NCI-H526 treated with DMSO at 0.1 percent for 48 hours (cell line): ENCODE results near the gene EXOSC6.
"Not testable (repeated sequence)": the region's sequence is repeated elsewhere in the genome, so short reads cannot be mapped to it uniquely, and the experiment has no call there.

ENCODE experiments used
- DNase-seq: peaks from one replicate; lab custom pipeline; 2025; lab: John Stamatoyannopoulos, UW

Gene EXOSC6

DNA sequence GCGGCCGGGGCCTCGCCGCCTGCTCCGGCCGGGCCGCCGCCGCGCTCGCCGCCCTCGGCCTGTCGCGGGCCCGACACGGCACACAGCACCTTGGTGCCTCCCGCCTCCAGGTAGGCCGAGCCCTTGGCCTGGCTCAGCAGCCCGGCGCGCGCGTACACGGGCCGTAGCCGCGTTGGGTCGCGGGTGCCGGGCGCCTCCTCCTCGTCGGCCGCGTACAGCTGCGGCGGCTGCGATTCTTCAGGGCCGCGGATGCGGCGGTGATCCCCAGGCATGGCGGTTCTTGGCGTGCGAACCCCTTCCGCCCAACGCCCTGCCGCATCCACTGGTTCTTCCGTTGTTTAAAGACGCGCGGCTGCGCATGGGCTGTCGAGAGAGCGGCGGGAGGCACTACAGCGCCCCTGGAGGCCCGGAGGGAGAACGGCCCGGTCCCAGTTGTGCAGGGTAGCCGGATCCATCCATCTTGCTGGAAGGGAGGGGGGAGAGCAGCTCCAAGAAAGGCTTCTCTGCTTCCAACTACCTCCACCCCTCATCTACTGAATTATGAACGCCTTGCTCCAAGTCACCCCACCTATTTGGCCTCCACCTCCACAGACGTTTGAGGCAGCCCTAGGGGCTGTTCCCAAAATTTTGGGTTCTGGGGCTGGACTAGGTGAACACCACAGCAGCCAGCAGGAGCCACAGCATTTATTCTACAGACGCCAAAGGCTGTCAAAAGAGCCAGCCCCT, at the start of gene EXOSC6:
TSS of gene EXOSC6 (minus strand) at position 312 of the 726 bp plus-strand sequence. CDS start at position 272, 40 bp downstream.
- peak; percentile 87 for DNase-seq

DNA sequence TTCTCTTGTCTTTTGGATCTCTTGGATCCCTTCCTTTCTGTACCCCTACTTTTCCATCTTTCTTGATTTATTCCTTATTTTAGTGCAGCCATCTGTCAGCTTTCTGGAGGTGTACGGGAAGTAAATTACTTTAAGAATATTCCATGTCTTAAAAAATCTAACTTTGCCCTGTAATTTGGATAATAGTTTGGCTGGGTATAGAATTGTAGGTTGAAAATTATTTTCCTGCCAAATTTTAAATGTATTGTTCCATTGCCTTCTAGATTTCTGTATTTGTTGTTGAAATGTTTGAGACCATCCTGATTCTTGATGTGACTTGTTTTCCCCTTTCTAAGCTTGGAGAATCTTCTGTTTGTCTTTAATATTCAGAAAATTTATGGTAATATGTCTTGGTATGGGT, 49.4 kb upstream of the EXOSC6 start:
- DNase-seq = no peak

DNA sequence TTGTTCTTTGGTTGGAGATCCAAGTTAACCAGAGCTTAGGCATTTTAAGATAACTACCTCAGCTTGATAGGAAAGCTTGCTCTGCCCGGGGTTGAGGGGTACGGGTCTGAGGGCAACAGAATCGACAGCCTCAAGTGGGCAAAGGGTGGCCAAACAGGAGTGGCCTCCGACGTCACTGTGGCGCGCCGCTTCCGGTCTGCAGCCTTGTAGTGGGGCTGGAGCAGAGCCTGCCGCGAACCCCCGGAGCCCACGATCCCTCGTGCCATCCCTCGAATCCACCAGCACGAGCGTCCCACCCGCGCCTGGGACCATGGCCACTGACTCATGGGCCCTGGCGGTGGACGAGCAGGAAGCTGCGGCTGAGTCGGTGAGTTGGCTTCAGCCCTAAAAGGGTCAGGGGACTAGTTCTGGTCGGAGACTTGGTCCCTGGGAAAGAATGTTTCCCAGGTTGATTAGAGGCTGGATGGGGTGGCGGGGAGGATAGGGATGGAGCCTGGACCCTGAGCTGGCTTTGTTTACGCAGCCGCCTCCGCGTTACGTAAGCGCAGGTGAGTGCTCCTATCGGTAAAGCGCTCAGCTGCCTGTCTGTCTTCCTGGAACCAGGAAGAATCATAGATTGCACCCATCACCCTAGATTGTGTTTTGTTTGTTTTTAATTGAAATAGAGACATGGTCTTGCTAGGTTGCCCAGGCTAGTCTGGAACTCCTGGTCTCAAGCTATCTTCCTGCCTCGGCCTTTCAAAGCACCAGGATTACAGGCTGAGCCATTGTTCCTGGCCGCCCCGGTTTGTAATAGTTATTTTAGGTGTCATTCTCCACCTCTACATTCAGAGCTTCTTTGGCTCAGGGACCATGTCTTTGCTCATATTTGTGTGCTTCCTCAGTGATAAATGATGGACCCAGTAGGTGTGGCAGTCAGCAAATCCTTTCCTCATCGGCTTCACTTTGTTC, 47.5 kb upstream of the EXOSC6 start, which contains the start of gene DDX19B:
TSS of gene DDX19B (plus strand) at position 199 of the 951 bp plus-strand sequence. CDS start at position 311, 112 bp downstream.
- DNase-seq = peak; percentile 30

DNA sequence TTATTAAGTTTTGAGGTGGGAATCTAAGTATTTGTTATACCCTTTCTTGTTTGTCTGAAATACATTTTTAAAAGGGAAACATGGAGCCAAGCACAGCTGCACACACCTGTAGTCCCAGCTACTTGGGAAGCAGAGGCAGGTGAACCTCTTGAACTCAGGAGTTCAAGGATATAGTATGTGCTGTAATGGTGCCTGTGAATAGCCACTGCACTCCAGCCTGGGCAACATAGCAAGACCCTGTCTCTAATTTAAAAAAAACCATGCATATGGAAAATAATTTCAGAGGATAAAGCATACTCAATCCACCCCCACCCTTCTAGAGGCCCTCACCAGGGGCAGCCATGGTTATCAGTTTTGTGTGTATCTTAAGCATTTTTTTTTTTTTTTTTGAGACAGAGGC, 43.9 kb upstream of the EXOSC6 start:
- no peak for DNase-seq

DNA sequence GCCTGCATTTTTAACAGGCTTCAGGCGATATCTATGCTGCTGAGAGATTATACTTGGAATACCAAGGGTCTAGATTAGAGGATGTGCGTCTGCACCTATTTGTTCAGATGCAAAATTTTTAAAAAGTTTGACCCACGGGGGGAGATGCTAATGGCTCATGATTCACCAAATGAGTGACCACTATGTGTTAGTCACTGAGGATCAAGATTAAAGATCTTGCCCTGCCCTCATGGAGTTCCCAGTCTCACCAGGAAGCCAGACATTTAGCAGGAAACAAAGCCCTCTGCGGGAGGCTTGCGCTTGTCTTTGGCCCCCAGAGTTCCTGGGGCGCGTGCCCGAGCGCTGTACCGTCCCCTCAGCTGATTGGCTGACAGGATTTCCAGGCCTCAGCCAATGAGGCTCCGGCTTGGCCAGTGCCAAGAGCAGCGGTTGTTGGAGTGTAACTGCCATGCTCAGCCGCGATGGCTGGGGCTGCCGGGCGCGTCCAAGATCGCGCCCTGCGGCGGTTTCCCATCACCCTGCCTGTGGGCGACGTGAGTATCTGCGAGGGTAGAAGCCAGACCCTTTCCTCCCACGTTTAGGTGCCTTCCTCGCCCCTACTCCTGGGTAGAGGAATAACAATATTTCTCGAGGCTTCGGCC, 42.8 kb upstream of the EXOSC6 start:
- no peak for DNase-seq

DNA sequence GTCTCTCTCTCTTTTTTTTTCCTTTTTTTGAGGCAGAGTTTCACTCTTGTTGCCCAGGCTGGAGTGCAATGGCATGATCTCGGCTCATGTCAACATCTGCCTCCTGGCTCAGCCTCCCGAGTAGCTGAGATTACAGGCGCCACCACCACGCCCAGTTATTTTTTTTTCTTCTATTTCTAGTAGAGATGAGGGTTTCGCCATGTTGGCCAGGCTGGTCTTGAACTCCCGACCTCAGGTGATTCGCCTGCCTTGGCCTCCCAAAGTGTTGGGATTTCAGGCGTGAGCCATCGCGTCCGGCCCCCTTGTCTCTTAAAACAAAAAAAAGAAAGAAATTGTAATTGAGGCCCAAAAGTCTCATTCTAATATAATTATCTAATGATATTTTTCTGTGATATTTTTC, 40.4 kb upstream of the EXOSC6 start:
- not testable (repeated sequence) for DNase-seq

DNA sequence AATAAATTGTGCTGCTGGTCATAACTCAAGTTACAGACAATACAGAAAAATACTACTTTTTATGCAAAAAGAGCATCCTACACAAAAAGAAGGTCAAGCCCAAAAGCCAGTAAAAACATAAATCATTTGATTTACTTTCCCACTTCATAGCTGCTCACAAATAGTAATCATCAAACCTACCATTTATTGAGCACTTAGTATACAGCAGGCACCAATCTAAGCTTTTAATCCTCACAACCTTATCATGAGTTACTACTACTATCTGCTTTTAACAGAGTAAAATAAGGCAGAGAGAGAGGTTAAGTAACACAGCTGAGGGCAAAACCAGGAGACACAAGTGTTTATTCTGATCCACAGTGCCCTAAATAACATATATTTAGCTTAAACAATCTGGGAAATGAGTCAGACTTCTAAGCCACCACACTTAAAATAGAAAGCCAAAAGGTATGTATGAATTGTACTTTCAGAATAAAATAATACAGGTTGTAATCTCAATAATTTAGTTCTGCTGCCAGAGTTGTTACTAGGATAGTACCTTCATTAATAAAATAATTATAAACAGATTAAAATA, 39.3 kb upstream of the EXOSC6 start:
- DNase-seq = no peak

DNA sequence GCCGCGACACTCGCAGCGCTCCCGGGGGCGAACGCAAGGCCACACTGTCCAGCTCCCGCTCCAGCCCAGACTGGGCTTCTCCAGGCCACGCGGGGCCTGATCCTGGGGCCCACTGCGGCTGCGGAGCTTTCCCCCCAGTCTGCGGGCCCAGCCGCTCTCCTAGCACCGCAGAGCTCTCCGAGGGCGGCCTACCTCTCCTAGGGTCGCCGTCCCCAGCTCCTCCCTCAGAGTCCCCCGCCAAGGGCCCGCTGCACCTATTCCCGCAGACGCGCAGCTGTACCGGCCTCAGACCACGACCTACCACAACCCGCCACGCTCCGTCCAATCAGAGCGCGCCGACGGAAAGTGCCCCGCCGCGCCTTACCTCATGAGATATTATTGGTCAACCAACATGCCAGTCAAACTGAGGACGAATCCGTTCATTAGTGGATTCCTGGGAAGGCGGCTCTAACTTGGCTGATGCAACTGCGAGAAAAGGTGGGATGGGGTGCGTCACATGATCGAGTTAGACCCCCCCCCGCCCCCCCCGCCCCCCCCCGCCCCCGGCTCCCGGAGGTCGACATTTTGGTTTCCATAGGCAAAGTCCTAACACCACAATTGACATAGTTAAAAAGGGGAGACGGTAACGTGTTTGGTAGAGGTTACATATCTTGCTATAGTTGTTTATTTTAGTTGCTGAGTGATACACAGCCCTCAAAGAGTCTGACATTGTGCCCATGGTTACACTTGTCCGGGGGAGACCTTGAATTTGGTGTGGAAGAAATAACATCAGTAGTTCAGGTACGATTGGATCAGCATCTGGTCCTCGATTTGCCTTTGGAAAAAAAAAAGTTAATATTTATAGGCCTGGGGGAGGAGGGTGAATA, 37.7 kb upstream of the EXOSC6 start, which contains the start of gene AARS1:
TSS of gene AARS1 (minus strand) at position 278 of the 866 bp plus-strand sequence. CDS start 6,743 bp downstream, outside the sequence.
- DNase-seq = peak; percentile 94

DNA sequence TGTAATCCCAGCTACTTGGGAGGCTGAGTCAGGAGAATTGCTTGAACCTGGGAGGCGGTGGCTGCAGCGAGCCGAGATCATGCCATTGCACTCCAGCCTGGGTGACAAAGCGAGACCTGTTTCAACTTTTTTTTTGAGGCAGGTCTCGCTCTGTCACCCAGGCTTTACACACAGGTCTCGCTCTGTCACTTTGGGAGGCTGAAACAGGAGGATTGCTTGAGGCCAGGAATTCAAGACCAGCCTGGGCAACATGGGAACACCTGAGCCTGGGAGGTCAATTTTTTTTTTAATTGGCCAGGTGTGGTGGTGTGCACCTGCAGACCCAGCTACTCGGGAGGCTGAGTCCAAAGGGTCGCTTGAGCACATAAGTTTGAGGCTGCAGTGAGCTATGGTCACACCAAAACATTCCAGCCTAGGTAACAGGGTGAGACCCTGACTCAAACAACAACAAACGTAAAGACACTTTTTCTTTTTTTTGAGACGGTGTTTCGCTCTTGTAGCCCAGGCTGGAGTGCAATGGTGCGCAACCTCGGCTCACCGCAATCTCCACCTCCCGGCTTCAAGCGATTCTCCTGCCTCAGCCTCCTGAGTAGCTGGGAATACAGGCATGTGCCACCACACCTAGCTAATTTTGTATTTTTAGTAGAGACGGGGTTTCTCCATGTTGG, 35.7 kb upstream of the EXOSC6 start:
- DNase-seq = not testable (repeated sequence)

DNA sequence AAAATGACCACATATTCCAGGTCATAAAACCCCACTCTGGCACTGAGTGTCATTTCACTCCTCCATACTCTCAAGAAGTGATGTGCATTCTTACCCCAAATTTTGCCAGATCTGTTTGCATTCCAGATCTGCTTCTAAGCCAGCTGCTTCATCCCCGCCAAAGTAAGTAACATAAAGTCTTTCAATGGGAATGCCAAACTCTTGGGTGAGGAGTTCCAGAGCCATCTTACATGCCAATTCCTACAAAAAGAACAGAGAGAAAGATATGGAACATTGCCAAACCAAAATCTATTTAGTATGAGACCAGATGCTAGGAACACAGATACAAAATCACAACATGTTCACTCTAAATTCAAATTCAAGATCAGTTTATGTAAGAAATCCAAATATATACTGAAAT, 24.7 kb upstream of the EXOSC6 start:
- no peak for DNase-seq

DNA sequence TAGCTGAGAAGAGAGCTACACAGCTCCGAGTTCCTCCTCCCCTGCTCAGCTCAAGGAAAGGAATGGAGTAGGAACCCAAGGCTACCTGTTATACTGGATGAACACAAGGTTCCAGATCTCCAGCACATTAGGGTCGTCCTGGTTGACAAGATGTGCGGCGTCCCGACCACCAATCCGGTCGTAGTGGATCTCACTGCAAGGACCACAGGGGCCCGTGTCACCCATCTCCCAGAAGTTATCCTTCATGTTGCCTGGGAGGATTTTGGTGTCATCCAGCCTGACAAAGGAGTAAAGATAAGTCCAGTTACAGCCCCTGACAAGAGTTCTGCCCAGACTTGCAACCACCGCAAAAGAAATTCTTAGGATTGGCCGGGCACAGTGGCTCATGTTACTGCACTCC, 20.0 kb upstream of the EXOSC6 start:
- DNase-seq = no peak

DNA sequence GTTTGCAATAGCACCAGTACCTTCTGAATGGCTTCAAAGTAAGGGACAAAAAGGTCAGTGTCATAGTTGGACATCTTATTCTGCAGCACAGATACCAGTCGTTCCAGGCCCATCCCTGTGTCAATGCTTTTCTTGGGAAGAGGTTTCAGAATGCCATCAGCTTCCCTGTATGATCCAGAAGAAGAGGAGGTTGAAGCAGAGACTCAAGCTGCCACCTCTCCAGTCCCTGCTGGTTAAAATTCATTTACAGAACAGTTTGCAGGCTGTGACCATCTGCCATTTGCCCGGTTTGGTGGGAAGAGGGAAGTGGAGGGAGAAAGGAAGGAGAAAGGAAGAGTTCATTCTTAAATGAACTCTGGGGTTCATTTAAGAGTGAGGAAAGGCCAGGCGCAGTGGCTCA, 18.4 kb upstream of the EXOSC6 start:
- DNase-seq = no peak

DNA sequence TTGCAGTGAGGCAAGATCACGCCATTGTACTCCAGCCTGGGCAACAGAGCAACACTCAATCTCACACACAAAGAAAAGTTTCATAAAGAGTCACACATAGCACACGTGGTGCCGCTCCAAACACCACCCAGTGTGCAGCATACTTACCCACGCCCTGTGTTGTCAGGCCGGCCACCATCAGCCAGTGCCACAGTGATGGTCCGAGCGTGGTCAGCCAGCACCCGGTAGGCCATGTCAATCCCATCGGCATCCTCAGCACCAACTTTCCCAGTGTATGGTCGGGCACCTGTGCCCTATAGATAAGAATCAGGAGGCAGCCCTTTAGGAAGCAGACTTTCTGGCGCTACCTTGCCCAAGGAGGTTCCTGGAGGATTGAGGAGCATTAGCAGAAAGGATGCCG, 17.7 kb upstream of the EXOSC6 start:
- DNase-seq = no peak

DNA sequence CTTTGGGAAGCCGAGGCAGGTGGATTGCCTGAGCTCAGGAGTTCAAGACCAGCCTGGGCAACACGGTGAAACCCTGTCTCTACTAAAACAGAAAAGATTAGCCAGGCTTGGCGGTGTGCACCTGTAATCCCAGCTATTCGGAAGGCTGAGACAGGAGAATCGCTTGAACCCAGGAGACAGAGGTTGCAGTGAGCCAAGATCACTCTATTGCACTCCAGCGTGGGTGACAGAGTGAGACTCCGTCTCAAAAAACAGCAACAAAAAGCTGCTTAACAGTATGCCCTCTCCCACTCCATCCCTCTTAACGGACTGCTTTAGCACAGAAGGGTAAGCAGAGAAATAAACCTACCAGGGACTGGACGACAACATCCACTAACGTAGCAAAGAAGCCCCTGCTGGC, 16.2 kb upstream of the EXOSC6 start:
- not testable (repeated sequence) for DNase-seq

DNA sequence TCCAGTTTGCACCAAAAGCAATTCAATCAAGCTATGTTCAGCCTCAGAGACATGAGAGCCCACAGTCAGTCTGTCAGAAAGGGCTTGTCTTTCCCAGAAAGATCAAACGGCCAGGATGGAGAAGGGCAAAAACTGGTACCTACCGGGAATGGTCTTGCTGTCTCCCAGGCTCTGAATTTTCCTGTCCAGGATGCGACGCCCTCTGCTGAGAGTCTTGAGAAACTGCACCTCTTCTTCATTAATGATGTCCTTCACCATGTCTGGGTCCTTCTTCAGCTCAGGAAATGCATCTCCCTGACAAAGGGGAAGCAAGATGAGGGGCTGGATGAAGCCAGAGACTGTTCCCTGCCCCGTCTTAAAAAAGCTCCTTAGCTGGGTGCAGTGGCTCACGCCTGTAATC, 15.8 kb upstream of the EXOSC6 start:
- peak; percentile 13 for DNase-seq

DNA sequence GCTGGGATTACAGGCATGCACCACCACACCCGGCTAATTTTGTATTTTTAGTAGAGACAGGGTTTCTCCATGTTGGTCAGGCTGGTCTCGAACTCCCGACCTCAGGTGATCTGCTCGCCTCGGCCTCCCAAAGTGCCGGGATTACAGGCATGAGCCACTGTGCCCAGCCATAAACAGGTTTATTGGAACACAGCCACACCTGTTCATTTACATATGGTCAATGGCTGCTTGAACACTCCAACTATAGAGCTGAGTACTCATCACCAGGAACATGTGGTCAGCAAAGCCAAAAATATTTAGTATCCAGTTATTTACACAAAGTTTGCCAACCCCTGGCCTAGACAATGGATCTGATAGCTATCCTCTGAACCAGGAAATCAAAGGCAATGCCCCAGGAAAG, 8.2 kb upstream of the EXOSC6 start:
- not testable (repeated sequence) for DNase-seq

DNA sequence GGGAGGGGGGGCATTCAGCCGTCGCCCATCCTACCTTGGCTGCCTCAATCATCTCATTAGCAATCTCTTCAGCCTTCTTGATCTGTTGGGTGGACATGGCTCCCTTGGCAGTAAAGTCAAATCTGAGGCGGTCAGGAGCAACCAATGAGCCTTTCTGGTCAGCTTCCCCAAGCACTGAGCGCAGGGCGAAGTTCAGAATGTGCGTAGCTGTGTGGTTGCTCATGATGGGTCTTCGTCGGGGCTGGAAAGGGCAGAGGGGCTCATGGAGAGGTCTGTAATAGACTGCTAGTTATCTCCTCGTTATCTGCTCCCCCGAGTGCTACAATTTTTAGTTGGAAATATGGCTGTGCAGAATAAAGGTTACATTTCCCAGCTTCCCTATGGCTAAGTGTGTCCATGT, 7.2 kb upstream of the EXOSC6 start:
- DNase-seq = no peak

DNA sequence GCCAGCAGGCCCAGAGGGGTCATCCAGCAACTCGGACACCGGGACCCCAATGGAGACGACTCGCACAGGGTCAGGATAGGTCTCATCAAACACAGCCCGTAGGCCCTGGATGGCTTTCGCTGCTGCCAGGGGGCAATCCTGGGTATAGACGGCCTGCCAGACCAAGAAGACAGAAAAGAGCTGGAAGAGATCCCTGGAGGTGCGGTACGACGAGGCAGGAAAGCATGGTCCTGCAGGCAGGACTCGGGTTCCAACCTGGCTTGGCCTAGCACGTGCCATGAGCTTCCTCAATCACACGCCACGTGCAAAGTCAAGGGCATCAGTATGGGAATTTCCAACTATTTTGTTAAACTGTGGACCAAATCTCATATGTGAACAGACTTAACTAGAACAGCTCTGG, 6.3 kb upstream of the EXOSC6 start:
- DNase-seq = no peak

DNA sequence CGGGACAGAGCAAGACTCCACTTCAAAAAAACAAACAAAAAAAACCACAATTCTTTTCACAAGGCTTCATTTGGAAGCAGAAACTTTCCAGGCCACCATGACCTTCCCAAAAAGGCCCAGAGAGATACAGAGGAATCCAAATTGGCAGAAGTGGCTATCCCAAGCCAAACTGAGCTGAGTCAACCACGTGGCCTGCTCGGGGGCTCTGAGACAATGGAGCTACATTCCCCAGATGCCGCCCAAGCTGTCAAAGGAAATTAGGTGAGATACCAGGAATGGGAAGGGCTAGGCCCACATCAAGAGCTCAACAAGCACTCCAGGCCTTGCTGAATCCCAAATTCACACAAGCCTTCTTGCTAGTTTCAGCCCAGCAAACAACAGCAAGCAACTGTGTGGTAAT, 5.7 kb upstream of the EXOSC6 start:
- no peak for DNase-seq

DNA sequence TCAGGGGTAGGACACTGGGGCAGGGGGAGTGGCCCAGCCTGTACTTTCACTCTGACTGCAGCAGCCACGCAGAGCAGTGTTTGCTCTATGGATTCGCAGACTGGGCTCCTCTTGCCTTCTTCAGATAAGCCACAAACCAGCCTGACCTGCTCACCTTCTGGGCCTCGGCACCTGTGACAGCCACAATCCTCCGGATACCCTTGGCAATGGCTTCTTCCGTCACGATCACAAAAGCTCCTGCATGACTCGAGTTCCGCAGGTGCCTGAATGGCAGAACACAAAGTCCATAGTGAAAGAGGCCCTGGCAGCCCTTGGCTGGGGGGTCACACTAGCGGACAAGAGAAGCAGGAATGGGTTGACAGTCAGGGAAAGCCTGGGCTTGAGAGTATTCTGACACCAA, 3.8 kb upstream of the EXOSC6 start:
- no peak for DNase-seq

DNA sequence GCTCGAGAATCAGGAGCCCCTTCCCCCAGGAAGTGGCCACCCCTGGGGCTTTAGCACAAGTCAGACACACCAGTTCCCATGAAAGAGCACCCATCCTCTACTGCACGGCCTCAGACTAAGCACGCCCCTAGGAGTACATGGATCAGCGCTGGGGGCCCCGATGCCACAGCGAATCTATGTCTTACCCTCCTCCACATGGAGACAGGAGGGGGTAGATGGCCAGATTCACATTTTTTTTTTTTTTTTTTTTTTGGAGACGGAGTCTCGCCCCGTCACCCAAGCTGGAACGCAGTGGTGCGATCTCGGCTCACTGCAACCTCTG, 3.2 kb upstream of the EXOSC6 start:
- DNase-seq = no peak
